Left ventricle myocardium inferior (tissue), 1 donor: ENCODE data around the gene HOXB3. TPM values are rescaled to one million over a fixed set of nuclear protein-coding genes. Genes with fewer than 3 reads are reported as not detected.

Source experiments
- DNase-seq: peaks from one replicate; pipeline ENCODE4 v3.0.0-alpha.2; 2020
- H3K27ac ChIP-seq: fragments of 200-600 bp; replicated peaks from 2 replicates; pipeline ENCODE4 v1.8.0; 2021
- H3K27me3 ChIP-seq: fragments of 200-600 bp; 2 replicates; pipeline ENCODE4 v1.8.0; 2021; ENCODE audit warnings: low read depth
- H3K36me3 ChIP-seq: fragments of 200-600 bp; 2 replicates; pipeline ENCODE4 v1.8.0; 2021
- H3K4me1 ChIP-seq: fragments of 200-600 bp; 2 replicates; pipeline ENCODE4 v1.8.0; 2021
- H3K4me3 ChIP-seq: fragments of 200-600 bp; 2 replicates; pipeline ENCODE4 v1.8.0; 2021; ENCODE audit warnings: mild to moderate bottlenecking, moderate library complexity
- H3K9me3 ChIP-seq: fragments of 200-600 bp; replicated peaks from 2 replicates; pipeline ENCODE4 v1.8.0; 2021
- CTCF ChIP-seq: fragments of 200-600 bp; IDR thresholded peaks from 2 replicates; pipeline ENCODE4 v1.8.0; 2021; ENCODE audit warnings: antibody characterized with exemption, mild to moderate bottlenecking, borderline replicate concordance
- intact Hi-C: fragments of 100-400 bp; cut with micrococcal nuclease; formaldehyde crosslinking; loops from one replicate; pipeline ENCODE4 v1.11.0; 2022
- long read RNA-seq: library from polyadenylated mRNA; unstranded; transcript quantifications from one replicate; pipeline ENCODE4 v2.0.0, GENCODE V29; 2021
- total RNA-seq: library from RNA; stranded (reverse); fragmentation: NEBNext Ultra II Directional; extraction: Animal tissue kit (Norgen Biotek cat#: 25700); gene quantifications from one replicate; pipeline ENCODE4 v1.2.1, GENCODE V29; 2021
- donor health status: DM: no; HTN: yes; CAD: no; lungs with severe emphysema.

HOXB3 gene
- total RNA-seq: 0.91 TPM
- long read RNA-seq: 0 reads

GRCh38 chr17:48589831-48590606, at the start of gene HOXB3:
TSS of gene HOXB3 (minus strand) at chr17:48590241. CDS start at chr17:48552474, 37,767 bp downstream.
- intact Hi-C loops: no loop called here
- no peak within 1 kb of the TSS for H3K27ac ChIP-seq
- H3K27me3 ChIP-seq: peaks cover 100% of the 10 kb centered on the region

GRCh38 chr17:48639136-48639535, 49.1 kb upstream of the HOXB3 start:
- Histone ChIP-seq H3K4me3 (no peak overlapping the region), H3K36me3 (no peaks in the 10 kb centered on the region), H3K27me3 (peaks cover 100% of the 10 kb centered on the region), H3K9me3 (no peaks in the 10 kb centered on the region), H3K27ac (no peak overlapping the region), H3K4me1 (peaks cover 6% of the 10 kb centered on the region)
- intact Hi-C loops: no loop called here
- DNase-seq: no peak
- no peak for TF ChIP-seq CTCF

More at GRCh38 chr17:48589831-48590606, at the start of gene HOXB3:
- TF ChIP-seq CTCF: no peak
- no peaks in the 10 kb centered on the region for H3K9me3 ChIP-seq
- DNase-seq: no peak
- H3K36me3 ChIP-seq: no peaks in the 10 kb centered on the region
- H3K4me1 ChIP-seq: peaks cover 30% of the 10 kb centered on the region
- H3K4me3 ChIP-seq: no peak within 1 kb of the TSS

- Histone ChIP-seq H3K27ac (no peak overlapping the region), H3K4me1 (peaks cover 15% of the 10 kb centered on the region), H3K36me3 (no peaks in the 10 kb centered on the region), H3K27me3 (peaks cover 100% of the 10 kb centered on the region), H3K9me3 (no peaks in the 10 kb centered on the region), H3K4me3 (no peak overlapping the region)
- no peak for DNase-seq
- no peak for TF ChIP-seq CTCF
- intact Hi-C loops: no loop called here
Measured at GRCh38 chr17:48637323-48638260, 47.6 kb upstream of the HOXB3 start.

- Histone ChIP-seq H3K27ac (no peak overlapping the region), H3K4me1 (peaks cover 15% of the 10 kb centered on the region), H3K27me3 (peaks cover 100% of the 10 kb centered on the region), H3K9me3 (no peaks in the 10 kb centered on the region), H3K36me3 (no peaks in the 10 kb centered on the region), H3K4me3 (no peak overlapping the region)
- peak; percentile 47 for DNase-seq
- intact Hi-C loops: no loop called here
- TF ChIP-seq CTCF: peak; percentile 53
Measured at GRCh38 chr17:48636177-48637018, 46.4 kb upstream of the HOXB3 start.
